ENCODE data around the gene ZNF521.

GRCh38 chr18:25287106-25287505 is 64.9 kb downstream of the ZNF521 start:
- TF ChIP-seq ZNF274 (IDR thresholded peaks at IDR 0.05; ENCODE audit: low read depth, low read length) (no peak), SUZ12 (IDR thresholded peaks at IDR 0.05; ENCODE audit: extremely low read depth, insufficient read depth, insufficient read length) (no peak), YY1 (IDR thresholded peaks at IDR 0.05; ENCODE audit: insufficient read depth, insufficient read length) (no peak)
